ENCODE results near the gene OPN1LW. TPM values are rescaled to one million over a fixed set of nuclear protein-coding genes. Genes with fewer than 3 reads are reported as not detected.

OPN1LW gene
- total RNA-seq, 1 experiment from 2014 or later, result not detected

- no peak for ATAC-seq
- POLR2A ChIA-PET, result no interaction called here
- peak overlapping the region; percentile 27; the same call in 1 of the 2 replicates for H3K9ac ChIP-seq (ENCODE audit: low read length)
- CTCF ChIA-PET, result no interaction called here
- H2AFZ ChIP-seq (ENCODE audit: low read depth, low read length, poor library complexity, severe bottlenecking), result no peak overlapping the region
- RAD21 ChIA-PET (ENCODE audit: low non-redundant PET in 1 of 2, low total read pairs in 2 of 2, uncharacterized antibody in 2 of 2, unreplicated experiment in 2 of 2), result interaction anchor here in 1 of 2 experiments (0.6 kb wide), 1 partner anchor 129 kb away, joined by 4 read pairs; no protein-coding TSS in a partner anchor
- no peaks in the 10 kb centered on the region for H4K20me1 ChIP-seq (ENCODE audit: insufficient read depth)
- no TSS peak for BruUV-seq (replicated peaks)
- DNase-seq (ENCODE audit: low read depth, low spot score), result no peak
- H3K4me3 ChIP-seq (replicated peaks in 1 of 2; ENCODE audit: low read depth in 1 of 2, low read length in 2 of 2), result no peak overlapping the region
- peak overlapping the region; percentile 76 for H3K4me2 ChIP-seq (ENCODE audit: low read length)
- no peak overlapping the region for H3K27ac ChIP-seq (ENCODE audit: low read depth, low read length)
- TF ChIP-seq MAX (IDR thresholded peaks at IDR 0.05), result peak; percentile 4; the same call in 1 of the 2 replicates
- TF ChIP-seq SIN3A (IDR thresholded peaks at IDR 0.05; ENCODE audit: low read depth), result no peak
- TF ChIP-seq CEBPB (IDR thresholded peaks at IDR 0.05; ENCODE audit: low read depth), result no peak
- no peaks in the 10 kb centered on the region for H3K27me3 ChIP-seq (ENCODE audit: insufficient read depth, low read length)
- H3K9me3 ChIP-seq (ENCODE audit: control insufficient read depth in 1 of 2, insufficient read depth in 1 of 2, low read depth in 1 of 2, low read length in 2 of 2), result no peaks in the 10 kb centered on the region
- peaks cover 8 to 15% of the 10 kb centered on the region in 2 experiments for H3K4me1 ChIP-seq (ENCODE audit: control insufficient read depth in 1 of 2, insufficient read depth in 2 of 2, low read length in 2 of 2)
- intact Hi-C loops (cut with micrococcal nuclease), result no loop called here
- no peaks in the 10 kb centered on the region for H3K9me2 ChIP-seq (ENCODE audit: insufficient read depth)
- peaks cover 34% of the 10 kb centered on the region for H3K79me2 ChIP-seq (ENCODE audit: insufficient read depth, low read length)
- H3K36me3 ChIP-seq (ENCODE audit: control insufficient read depth in 1 of 2, insufficient read depth in 2 of 2, low read length in 2 of 2), result no peaks in the 10 kb centered on the region
These were observed 45.5 kb upstream of the OPN1LW start for GRCh38 chrX:154098551-154098950.

GRCh38 chrX:154113729-154114128 is 30.3 kb upstream of the OPN1LW start:
- Histone ChIP-seq H2AFZ (ENCODE audit: low read depth, low read length, poor library complexity, severe bottlenecking) (no peak overlapping the region), H3K9me2 (ENCODE audit: insufficient read depth) (no peaks in the 10 kb centered on the region), H3K4me3 (replicated peaks in 1 of 2; ENCODE audit: low read depth in 1 of 2, low read length in 2 of 2) (no peak overlapping the region), H3K79me2 (ENCODE audit: insufficient read depth, low read length) (no peaks in the 10 kb centered on the region), H4K20me1 (ENCODE audit: insufficient read depth) (no peaks in the 10 kb centered on the region), H3K27ac (ENCODE audit: low read depth, low read length) (no peak overlapping the region), H3K27me3 (ENCODE audit: insufficient read depth, low read length) (no peaks in the 10 kb centered on the region), H3K9me3 (ENCODE audit: control insufficient read depth in 1 of 2, insufficient read depth in 1 of 2, low read depth in 1 of 2, low read length in 2 of 2) (no peaks in the 10 kb centered on the region), H3K4me1 (ENCODE audit: control insufficient read depth in 1 of 2, insufficient read depth in 2 of 2, low read length in 2 of 2) (no peaks in the 10 kb centered on the region), H3K4me2 (ENCODE audit: low read length) (no peak overlapping the region), H3K36me3 (ENCODE audit: control insufficient read depth in 1 of 2, insufficient read depth in 2 of 2, low read length in 2 of 2) (no peaks in the 10 kb centered on the region), H3K9ac (ENCODE audit: low read length) (no peak overlapping the region)
- DNase-seq (ENCODE audit: low read depth, low spot score) (no peak), ATAC-seq (no peak)
- ChIA-PET CTCF (no interaction called here), RAD21 (ENCODE audit: low non-redundant PET in 1 of 2, low total read pairs in 2 of 2, uncharacterized antibody in 2 of 2, unreplicated experiment in 2 of 2) (no interaction called here), POLR2A (no interaction called here)
- no peak for TF ChIP-seq POLR2AphosphoS5 (IDR thresholded peaks at IDR 0.05; ENCODE audit: low read depth, low read length)
- TF ChIP-seq YY1 (IDR thresholded peaks at IDR 0.05; ENCODE audit: extremely low read depth, insufficient replicate concordance, low read depth, low read length), result no peak
- TF ChIP-seq ATF3 (IDR thresholded peaks at IDR 0.05), result no peak
- intact Hi-C loops (cut with micrococcal nuclease), result no loop called here
- no TSS peak for BruUV-seq (replicated peaks)
